OCI-LY3 (cell line): Measurements from ENCODE around the gene JAM3.

Experiments
- EZH2phosphoT487 ChIP-seq: fragments of 200-600 bp; shearing (Covaris generic); IDR thresholded peaks from 2 replicates; pipeline ENCODE4 v1.6.1; 2018; ENCODE audit warnings: antibody characterized with exemption, mixed run types, low read depth
- TF ChIP-seq, protein P1 (sequence below): fragments of 200-600, 300-600 bp; sonication (generic); IDR thresholded peaks from 2 replicates; pipeline ENCODE4 v1.5.1; 2014; ENCODE audit warnings: antibody characterized with exemption, low read length, low read depth

DNA sequence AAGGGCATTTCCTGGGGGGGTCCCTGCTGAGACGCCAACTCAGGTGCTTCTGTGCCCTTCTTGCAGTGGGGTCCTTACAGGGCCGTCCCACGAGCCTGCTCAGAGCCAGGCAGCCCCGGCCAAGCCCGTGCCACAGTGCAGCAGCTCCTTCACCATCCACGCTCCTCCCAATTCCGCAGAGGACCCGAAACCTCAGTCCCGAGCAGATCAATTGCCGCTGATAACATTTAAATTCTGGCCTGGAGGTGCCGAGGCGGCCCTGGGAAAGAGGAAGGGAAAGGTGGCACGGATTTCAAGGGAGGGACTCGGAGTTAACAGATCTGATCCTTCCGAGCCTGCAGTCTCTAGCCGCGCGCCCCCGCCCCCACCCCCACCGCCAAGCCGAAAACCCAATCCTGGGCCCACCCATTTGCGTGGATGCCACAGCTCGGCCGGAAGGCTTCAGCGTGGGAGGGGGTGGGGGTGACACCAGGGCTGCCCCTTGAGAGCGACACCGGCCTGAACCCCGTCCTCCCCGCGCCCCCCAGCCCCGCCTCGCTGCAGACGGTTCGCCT, 32.3 kb upstream of the JAM3 start:
- TF ChIP-seq, protein P1, sequence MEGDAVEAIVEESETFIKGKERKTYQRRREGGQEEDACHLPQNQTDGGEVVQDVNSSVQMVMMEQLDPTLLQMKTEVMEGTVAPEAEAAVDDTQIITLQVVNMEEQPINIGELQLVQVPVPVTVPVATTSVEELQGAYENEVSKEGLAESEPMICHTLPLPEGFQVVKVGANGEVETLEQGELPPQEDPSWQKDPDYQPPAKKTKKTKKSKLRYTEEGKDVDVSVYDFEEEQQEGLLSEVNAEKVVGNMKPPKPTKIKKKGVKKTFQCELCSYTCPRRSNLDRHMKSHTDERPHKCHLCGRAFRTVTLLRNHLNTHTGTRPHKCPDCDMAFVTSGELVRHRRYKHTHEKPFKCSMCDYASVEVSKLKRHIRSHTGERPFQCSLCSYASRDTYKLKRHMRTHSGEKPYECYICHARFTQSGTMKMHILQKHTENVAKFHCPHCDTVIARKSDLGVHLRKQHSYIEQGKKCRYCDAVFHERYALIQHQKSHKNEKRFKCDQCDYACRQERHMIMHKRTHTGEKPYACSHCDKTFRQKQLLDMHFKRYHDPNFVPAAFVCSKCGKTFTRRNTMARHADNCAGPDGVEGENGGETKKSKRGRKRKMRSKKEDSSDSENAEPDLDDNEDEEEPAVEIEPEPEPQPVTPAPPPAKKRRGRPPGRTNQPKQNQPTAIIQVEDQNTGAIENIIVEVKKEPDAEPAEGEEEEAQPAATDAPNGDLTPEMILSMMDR: no peak
- TF ChIP-seq EZH2phosphoT487: no peak
